ENCODE results near the gene ALDH3A2.

- no peak for TF ChIP-seq POLR2A (IDR thresholded peaks at IDR 0.05; ENCODE audit: low read length)
- no peak for TF ChIP-seq GATA1 (IDR thresholded peaks at IDR 0.05; ENCODE audit: low read depth, low read length)
These were observed 66.2 kb downstream of the ALDH3A2 start for GRCh38 chr17:19714542-19715411.
